Measurements from ENCODE around the gene HINT3.
A peak's percentile ranks its signal among the peaks of the same experiment; 100 is the strongest.
"Not testable (repeated sequence)": the region's sequence is repeated elsewhere in the genome, so short reads cannot be mapped to it uniquely, and the experiment has no call there.

HINT3 gene

DNA sequence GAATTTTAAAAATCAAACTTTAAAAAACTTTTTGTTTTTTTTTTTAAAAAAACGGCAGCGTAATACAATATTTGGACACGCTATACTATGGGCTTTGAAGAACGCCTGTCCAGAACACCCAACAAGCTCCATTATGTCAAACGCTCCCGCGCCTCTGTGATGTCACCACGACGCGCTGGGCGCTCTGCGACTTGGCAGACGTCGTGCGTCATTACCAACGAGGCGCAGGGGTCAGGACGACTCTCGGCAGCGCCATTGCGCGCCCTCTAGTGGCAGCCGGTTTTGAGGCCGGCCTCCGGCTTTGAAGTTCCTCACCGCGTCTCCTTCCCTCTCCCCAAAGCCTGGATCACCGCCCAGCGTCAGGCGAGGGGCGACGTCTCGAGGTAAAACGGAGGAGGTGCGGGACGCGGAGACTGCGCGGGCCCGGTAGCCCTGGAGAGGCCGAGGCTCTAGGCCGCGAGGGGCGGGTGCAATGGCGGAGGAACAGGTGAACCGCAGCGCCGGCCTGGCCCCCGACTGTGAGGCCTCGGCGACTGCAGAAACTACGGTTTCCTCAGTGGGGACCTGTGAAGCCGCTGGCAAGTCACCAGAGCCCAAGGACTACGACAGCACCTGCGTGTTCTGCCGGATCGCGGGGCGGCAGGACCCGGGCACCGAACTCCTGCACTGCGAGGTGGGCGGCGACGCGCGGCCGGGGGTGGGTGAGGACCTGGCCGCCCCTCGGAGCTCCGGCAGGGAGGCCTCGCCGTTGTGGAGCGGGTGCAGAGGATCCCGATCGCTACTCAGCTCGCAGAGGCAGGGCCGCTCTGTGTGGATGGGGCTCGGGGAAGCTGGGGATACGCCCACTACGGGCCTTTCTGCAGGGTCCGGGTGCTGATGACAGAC, at the start of gene HINT3:
TSS of gene HINT3 (plus strand) at position 265 of the 885 bp plus-strand sequence. CDS start at position 473, 208 bp downstream.
- peak; percentile 94 for DNase-seq (ENCODE audit: low read depth)

DNA sequence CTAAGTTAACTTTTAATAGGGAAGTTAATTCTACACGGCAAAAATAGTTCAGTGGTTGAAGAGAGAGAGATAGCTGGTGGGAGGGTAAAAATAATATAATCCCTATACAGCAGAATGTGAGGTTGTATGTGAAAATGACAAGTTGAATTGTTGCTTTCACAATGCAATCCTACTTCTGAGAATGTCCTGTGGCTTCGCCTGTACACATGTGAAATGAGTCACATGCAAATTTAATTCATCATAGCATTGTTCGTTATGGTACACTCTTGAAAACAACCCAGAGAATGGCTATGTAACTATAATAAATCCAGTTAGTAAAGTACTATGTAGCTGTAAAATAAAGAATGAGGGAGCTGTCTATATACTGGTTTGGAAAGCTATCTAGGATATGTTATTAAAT, 46.0 kb upstream of the HINT3 start:
- DNase-seq (ENCODE audit: low read depth), result peak; percentile 24

DNA sequence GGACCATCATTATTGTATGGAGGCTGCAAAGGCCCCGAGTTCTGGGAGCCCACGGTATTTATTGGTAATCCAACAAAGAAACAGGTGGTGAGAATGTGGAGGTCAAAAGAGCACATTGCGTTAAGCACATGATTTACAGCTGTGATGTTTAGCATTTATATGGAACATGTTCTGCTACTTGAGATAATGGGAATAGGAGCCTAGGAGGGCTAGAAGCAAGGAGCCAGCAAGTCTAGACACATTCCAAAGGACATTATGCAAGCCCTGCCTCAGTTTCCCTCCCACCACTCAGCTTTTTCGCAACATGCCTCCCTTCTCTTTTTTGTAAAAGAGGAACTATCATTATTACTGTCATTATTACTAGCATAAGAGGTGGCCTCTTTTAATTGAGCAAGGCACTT, 45.5 kb upstream of the HINT3 start:
- DNase-seq (ENCODE audit: low read depth), result not testable (repeated sequence)

DNA sequence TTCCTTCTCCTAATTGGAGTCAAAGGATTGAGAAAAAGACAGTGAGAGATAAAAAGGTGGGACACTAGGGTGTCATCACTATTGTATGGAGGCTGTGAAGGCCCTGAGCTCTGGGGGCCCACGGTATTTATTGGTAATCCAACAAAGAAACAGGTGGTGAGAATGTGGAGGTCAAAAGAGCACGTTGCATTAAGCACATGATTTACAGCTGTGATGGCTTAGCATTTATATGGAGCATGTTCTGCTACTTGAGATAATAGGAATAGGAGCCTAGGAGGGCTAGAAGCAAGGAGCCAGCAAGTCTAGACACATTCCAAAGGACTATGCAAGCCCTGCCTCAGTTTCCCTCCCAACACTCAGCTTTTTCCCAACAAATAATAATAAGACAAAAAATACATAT, 44.1 kb upstream of the HINT3 start:
- DNase-seq (ENCODE audit: low read depth), result not testable (repeated sequence)

DNA sequence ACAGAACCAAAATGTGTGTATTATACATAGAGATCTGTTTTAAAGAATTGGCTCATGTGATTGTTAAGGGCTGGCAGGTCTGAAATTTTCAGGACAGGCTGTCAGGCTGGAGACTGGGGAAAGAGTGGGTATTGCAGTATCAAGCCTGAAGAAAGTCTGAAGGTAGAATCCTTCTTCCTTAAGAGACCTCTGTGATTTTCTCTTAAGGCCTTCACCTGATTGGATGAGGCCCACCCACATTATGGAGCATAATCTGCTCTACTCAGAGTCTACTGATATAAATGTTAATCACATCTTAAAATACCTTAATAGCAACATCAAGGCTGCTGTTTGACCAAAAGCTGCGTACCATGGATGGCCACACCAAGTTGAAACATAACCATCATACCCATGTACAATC, 43.4 kb upstream of the HINT3 start:
- no peak for DNase-seq (ENCODE audit: low read depth)

DNA sequence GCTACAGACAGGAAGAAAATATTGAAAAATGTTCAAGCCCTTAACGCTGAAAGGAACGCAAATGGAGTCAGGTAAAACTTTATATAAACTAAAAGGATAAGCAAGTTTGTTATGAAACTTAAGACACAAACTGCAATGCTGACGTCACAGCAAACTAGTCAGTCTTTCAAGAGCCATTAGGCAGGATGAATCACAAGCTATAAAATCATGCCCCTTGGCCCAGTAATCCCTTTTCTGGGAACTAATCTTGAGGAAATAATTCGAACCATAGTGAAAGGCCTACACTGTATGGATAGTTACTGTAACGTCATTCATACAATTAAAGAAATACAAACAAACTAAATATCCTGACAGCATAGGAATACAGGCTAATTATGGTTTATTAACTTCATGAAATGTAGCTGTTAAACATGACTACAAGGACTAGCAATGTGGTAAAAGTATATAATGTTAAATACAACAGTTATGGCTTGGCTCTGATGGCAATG, 42.7 kb upstream of the HINT3 start:
- DNase-seq (ENCODE audit: low read depth), result peak; percentile 90

DNA sequence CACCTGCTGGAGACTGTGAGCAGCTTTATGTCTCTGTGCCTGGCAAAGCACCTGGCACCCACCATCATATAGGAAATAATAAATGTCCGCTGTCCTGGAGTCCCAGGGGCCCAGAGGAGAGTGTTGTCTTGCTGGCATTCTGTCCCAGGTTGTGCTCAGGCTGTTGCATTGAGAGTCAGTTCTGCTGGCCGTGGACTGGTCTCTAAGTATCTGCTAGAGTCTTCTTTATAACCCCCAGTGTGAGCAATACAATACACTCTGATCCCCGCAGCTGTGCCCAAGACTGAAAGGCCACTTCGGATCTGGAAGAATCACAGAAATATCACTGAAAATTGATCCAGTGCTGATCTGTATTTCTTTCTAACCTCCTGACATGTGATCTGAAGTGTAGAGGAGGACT, 38.3 kb upstream of the HINT3 start:
- DNase-seq (ENCODE audit: low read depth), result no peak

DNA sequence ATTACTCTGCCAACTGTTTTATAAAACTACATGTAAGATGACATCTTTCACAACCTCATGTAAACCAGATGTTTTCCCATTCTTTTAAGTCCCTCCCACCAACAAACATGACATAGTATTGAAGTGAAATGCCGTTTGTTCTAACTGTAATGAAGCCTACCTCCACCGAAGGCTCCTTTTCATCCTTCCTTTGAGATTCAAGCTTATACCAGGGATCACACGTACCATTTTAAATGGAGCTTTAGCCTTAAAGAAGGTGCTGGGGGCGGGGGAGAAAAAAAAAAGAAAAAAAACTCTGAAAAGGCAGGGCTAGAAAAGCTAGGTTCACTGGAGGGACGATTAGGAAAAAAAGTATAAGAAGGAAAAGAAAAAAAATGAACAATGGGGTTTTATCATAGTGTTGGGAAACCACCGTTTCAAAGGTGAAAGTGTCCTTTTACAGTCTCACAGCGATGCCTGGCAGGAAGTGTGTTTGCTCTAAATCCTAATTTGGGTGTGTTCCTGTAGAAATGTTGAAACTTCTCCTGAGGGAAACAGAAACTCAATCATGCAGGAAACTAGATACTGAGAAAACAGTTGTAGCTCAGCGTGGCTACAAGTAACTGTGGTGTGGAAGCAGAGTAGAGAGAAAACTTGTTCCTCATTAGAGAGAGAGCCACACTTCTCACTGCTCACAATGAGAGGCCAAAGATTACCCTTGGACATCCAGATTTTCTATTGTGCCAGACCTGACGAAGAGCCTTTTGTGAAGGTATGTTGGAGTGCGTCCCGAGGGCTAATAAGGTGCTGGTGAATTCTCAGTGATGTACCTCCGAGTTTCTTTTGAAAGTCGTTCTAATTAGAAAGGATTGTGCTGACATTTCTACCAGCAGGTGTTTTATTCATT, 37.6 kb upstream of the HINT3 start:
- DNase-seq (ENCODE audit: low read depth), result peak; percentile 92

DNA sequence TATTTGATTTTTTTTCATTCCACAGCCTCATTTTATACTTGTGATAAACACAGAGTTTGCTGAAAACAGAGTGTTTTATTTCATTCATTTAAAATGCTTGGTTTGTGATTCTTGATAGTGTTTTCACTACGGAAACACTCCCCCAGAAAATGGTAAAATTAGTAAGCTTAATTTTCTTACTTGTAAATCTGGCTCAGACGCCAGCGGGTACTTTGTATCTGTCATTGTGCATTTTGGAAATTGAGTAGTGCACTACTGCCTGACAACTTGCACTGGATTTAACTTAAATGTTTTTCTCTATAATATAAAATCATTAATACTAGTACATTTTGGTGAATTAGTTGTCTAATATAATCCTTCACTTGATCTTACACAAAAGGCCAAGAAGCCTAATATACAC, 37.0 kb upstream of the HINT3 start:
- DNase-seq (ENCODE audit: low read depth), result no peak

DNA sequence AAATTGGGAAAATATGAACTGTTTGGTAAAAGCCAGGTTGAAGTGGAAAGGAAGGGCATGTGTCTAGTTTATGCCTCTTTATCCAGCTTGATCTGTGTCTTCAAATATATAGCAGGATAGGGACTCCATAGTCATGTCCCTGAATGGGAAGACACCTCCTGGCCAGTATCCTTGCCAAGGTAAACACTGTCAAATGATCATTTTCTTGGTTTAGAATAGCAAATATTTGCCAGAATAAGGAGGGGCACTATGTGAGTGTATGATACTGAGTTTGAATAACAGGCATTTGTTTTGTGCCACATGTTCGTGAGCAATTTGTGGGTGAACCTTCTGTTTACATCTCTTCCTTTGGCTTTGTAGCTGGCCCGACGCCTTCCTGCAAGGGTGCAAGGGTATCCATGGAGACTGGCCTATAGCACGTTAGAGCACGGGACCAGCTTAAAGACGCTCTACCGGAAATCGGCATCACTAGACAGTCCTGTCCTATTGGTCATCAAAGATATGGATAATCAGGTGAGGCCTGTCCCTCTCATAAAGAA, 34.2 kb upstream of the HINT3 start:
- DNase-seq (ENCODE audit: low read depth), result no peak

DNA sequence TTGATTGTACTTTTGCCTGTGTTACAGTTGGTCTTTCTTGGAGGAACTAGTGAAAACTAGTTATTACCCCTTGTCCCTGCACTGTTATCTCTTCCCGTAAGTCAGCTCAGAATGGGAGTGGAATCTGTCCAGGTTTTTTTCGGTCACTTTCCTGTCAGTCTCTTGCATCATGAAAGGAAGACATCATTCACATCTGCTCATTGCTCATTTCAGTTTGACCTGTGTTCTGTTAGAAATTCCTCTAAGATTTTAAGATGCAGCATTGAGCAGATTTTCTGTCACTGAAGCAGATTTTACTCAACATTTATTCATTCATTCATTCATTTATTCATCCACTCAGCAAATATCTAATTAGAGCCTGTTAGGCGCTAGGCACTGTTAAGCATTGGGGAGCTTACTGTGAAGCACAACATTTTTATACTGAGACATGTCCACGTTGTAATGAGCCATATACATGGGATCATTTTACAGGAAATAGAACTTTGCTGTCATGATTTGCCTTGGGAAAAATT, 33.1 kb upstream of the HINT3 start:
- peak; percentile 7 for DNase-seq (ENCODE audit: low read depth)

DNA sequence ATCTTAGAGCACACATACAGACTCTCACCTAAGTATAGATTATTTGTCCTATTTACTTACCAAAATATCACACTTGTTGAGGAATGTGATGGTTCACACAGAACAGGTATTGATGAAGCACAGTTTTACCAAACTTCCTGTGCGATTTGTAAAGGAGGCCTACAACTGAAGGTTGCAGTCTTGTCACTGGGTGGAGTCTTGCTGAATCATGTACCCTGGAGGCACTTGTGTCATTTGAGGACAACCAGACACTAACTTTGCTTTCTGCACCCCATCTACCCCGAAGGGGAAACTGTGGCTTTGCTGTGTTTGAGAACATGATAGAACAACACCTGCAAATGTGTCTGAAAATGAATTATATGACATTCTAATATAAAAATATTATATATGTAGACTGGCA, 32.4 kb upstream of the HINT3 start:
- peak; percentile 10 for DNase-seq (ENCODE audit: low read depth)

DNA sequence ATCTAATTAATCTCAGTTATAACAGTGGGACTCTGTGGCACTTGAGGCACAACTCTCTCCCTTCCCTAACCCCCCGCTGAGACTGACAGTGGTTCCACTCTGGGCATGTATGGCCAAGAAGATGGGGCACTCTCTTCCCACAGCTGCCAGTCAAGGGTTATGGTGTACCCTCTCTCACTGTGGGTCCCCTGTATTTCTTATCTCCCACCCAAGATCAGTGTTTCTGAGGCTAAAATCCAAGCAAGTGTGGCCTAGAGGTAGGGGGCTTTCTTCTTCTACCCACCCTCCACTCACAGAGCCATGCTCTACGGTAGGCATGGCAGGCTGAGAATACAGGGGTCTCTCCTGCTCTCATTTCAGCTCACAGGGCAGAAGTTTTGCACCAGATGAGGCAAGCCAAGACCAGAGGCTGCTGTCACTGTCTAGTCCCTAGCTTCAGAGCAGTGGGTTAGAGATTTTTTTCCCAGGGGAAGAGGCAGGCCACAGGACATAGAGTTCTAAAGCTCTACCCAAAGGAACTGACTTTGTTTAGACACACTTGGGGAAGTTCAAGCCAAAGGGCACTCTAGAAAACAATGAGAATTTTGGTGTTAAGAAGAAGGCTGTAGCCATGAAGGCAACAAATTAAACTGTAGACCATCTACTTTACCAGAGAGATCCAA, 31.7 kb upstream of the HINT3 start:
- no peak for DNase-seq (ENCODE audit: low read depth)

DNA sequence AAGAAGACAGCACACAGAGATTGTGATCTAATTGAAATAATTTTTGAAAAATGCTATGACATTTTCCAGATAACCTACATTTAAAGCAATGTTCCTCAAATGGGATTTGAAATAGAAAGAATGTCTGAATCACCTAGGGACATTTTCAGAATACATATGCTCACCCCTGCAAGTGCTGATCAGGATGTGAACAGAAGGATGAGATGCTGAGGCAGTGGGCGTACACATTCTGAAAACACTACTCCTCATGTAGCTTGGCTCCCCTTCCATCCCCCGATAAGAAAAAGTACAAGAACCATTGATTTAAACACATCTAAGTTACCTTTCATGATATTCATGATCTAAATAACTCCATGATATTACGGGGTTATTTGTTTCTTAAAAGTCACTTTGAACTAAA, 29.9 kb upstream of the HINT3 start:
- DNase-seq (ENCODE audit: low read depth), result no peak

DNA sequence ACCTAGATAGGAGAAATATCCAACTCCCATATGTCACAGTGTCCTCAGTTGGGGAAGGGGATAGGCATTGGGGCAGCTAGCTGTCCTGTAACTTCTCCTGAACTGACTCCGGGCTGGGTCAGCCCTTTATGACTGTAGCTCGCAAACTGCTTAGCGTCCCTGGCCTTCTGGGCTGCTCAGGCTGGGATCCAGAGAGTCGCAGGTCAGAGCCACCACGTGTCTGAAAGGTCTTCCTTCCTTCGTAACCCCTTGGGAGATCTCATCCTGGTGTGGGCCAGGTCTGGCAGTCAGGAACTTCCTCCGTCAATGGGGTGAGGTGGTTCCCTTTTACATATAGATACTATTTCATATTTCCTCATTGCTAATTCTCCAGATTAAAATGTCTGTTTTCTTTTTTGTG, 28.8 kb upstream of the HINT3 start:
- DNase-seq (ENCODE audit: low read depth), result no peak

DNA sequence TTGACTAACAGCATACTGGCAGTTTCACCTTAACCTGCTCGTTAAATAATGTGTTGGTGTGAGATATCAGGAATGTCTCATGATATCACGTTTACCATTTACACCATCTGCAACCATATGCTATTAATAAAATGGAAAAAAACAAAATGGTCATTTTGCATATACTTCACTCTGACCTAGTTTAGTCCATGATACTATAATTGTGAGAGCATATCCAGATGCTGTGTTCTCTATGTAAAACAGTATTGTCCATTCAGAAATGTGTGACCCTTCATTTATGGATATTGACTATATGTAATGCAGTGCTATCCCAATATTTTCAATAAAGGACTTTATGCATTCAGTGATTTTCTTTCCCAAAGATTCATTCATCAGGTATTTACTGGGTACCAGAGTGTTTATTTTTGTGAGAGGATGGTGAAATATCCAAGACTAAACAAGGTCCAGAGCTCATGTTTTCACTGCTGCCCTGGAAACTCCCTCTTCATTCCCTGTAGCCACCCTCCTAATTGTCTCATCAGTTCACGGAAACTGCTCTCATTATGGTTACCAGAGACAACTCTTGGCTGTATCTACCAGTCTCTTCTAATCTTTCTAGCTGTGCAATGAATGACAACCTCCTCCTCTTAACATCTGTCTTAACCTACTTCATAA, 25.7 kb upstream of the HINT3 start:
- peak; percentile 82 for DNase-seq (ENCODE audit: low read depth)

DNA sequence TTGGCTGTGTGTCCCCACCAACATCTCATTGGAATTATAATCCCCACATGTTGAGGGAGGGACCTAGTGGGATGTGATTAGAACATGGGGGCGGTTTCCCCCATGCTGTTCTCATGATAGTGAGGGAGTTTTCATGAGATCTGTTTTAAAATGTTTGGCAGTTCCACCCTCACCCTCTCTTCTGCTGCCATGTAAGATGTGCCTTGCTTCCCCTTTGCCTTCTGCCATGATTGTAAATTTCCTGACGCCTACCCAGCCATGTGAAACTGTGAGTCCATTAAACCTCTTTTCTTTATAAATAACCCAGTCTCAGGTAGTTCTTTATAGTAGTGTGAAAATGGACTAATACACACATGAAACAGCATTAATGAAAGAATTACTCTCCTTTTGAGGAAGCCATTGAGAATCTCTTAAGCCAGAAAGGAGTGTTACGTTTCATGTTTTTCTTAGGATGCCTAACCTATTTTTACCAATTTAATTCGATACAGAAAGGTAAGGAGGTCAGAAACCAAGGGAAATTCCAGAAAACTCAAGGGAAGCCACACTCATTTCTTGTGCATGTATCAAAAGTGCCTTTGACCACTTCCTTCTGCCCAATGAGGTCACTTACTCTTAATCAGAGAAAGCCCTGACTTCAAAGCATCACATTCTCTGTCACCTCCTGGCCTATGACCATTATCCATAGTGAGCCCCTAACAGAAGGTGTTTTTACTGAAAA, 24.7 kb upstream of the HINT3 start:
- no peak for DNase-seq (ENCODE audit: low read depth)

DNA sequence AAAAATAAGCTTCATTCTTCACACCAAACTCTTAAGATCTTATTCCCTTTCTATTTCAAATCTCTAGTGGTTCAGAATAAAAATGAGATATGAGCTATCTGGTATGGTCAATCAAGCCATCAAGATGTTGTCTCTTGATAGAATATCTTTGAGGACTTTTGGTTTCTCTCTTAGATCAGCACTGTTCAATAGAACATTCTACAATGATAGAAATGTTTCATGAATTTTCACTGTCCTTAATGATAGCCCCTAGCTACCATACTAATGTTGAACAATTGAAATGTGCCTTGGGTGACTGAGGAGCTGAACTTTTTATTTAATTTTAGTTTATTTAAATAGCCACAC, 24.1 kb upstream of the HINT3 start:
- no peak for DNase-seq (ENCODE audit: low read depth)

DNA sequence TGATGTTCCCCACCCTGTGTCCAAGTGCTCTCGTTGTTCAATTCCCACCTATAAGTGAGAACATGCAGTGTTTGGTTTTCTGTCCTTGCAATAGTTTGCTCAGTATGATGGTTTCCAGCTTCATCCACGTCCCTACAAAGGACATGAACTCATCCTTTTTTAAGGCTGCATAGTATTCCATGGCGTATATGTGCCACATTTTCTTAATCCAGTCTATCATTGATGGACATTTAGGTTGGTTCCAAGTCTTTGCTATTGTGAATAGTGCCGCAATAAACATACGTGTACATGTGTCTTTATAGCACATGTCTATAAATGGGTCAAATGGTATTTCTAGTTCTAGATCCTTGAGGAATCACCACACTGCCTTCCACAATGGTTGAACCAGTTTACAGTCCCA, 21.1 kb upstream of the HINT3 start:
- not testable (repeated sequence) for DNase-seq (ENCODE audit: low read depth)

DNA sequence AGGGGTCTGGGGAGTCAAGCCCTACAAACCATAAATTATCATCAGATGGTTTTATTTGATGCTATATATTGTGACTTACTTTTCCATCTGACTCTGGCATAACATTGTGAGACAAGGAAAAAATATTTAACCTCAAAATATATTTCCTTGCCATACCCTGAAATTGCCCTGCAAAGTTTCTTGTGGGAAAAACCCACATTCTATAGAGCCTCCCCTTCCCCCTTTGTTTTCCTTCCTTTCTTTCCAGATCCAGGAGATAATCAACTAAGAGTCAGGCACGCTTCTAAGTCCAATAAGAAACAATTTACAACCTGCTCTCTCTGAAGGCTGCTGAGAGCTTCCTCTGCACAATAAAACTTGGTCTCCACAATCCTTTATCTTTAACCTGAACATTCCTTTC, 17.5 kb upstream of the HINT3 start:
- no peak for DNase-seq (ENCODE audit: low read depth)

DNA sequence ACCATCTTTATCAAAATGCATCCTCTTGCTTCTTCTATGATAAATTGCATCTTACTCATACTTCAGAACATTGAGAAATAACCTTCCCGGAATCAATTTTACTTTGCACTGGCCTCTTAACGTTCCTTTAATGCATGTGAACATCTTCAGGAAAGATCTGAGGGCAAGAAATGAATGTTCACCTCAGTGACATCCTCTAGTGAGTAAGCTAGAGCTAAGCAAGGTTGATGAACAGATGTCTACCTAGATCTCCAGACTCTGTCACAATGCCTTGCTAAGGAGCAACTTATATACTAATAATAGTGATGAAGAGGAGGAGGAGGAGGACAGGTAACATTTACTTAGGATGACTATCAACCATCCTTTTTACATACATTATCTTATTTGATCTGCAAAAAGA, 16.8 kb upstream of the HINT3 start:
- DNase-seq (ENCODE audit: low read depth), result no peak

Data from fibroblast of gingiva (primary cell).